Activated naive CD8-positive, alpha-beta T cell treated with anti-CD3 and anti-CD28 coated beads, Interleukin-2, amount 10 ng/mL, durations not matched to agents 7 days and 5 days (primary cell): ENCODE data around the gene APOL1. TPM values are rescaled to one million over a fixed set of nuclear protein-coding genes. Genes with fewer than 3 reads are reported as not detected.

Experiments used
- ATAC-seq: fragments of 150-1000 bp; cut with Tn5 transposase; one replicate; pipeline ENCODE4 v1.10.0; 2021; ENCODE audit warnings: low read depth, moderate library complexity
- POLR2A ChIA-PET: fragments of 350-600 bp; sonication (Branson Sonifier 250); formaldehyde crosslinking; loops from one replicate; lab custom pipeline; 2021; ENCODE audit warnings: antibody characterized with exemption; lab: Charles Lee
- DNase-seq: peaks from one replicate; pipeline ENCODE4 v3.0.0; 2021
- H3K27ac Mint-ChIP-seq: one replicate; pipeline ENCODE4 v1.8.0; 2022; ENCODE audit warnings: mild to moderate bottlenecking, mixed read lengths
- H3K27me3 Mint-ChIP-seq: one replicate; pipeline ENCODE4 v1.8.0; 2022; ENCODE audit warnings: mild to moderate bottlenecking, moderate library complexity, mixed read lengths
- H3K36me3 Mint-ChIP-seq: one replicate; pipeline ENCODE4 v1.8.0; 2021; ENCODE audit warnings: mild to moderate bottlenecking, mixed read lengths
- H3K4me1 Mint-ChIP-seq: one replicate; pipeline ENCODE4 v1.8.0; 2021; ENCODE audit warnings: mixed read lengths
- H3K4me3 Mint-ChIP-seq: one replicate; pipeline ENCODE4 v1.8.0; 2022; ENCODE audit warnings: mild to moderate bottlenecking, moderate library complexity, mixed read lengths
- H3K9me3 Mint-ChIP-seq: one replicate; pipeline ENCODE4 v1.8.0; 2021; ENCODE audit warnings: mixed read lengths
- microRNA-seq: library from miRNA; unstranded; fragments of <30 nt; microRNA quantifications from one replicate; pipeline ENCODE4 v1.2.0, GENCODE V29; 2022
- total RNA-seq, 2 experiments: library from RNA; stranded (reverse); gene quantifications; one replicate each; pipeline ENCODE4 v1.2.3, GENCODE V29; 2021

The APOL1 gene
- total RNA-seq, 2 experiments from 2014 or later, result 38.4 to 40.9 TPM

GRCh38 chr22:36306227-36306626 is 53.3 kb downstream of the APOL1 start:
- Mint-ChIP-seq H3K27ac (no peak overlapping the region), H3K27me3 (no peaks in the 10 kb centered on the region), H3K36me3 (peaks cover 15% of the 10 kb centered on the region), H3K9me3 (no peaks in the 10 kb centered on the region), H3K4me1 (peaks cover 9% of the 10 kb centered on the region), H3K4me3 (no peak overlapping the region)
- ATAC-seq, result no peak
- DNase-seq, result no peak
- POLR2A ChIA-PET, result interaction anchor here (0.5 to 1.0 kb wide), 2 partner anchors 42 to 113 kb away, joined by 3 read pairs; no protein-coding TSS in a partner anchor

- no peak for DNase-seq
- no peaks in the 10 kb centered on the region for H3K9me3 Mint-ChIP-seq
- H3K36me3 Mint-ChIP-seq, result peaks cover 21% of the 10 kb centered on the region
- peaks cover 3% of the 10 kb centered on the region for H3K4me1 Mint-ChIP-seq
- H3K27ac Mint-ChIP-seq, result peak overlapping the region; percentile 6
- POLR2A ChIA-PET, result no interaction called here
- no peak overlapping the region for H3K4me3 Mint-ChIP-seq
- no peaks in the 10 kb centered on the region for H3K27me3 Mint-ChIP-seq
- ATAC-seq, result no peak
These were observed 55.9 kb downstream of the APOL1 start for GRCh38 chr22:36308880-36309279.

GRCh38 chr22:36311386-36312085 is 58.6 kb downstream of the APOL1 start:
- H3K4me3 Mint-ChIP-seq, result no peak overlapping the region
- H3K9me3 Mint-ChIP-seq, result no peaks in the 10 kb centered on the region
- no peak overlapping the region for H3K27ac Mint-ChIP-seq
- no peak for ATAC-seq
- no peaks in the 10 kb centered on the region for H3K27me3 Mint-ChIP-seq
- POLR2A ChIA-PET, result interaction anchor here (1.4 kb wide), 1 partner anchor 18 kb away, joined by 7 read pairs; no protein-coding TSS in a partner anchor
- no peak for DNase-seq
- H3K36me3 Mint-ChIP-seq, result peaks cover 27% of the 10 kb centered on the region
- peaks cover 5% of the 10 kb centered on the region for H3K4me1 Mint-ChIP-seq

GRCh38 chr22:36315325-36315724 is 62.4 kb downstream of the APOL1 start:
- Mint-ChIP-seq H3K27ac (no peak overlapping the region), H3K4me1 (peaks cover 1% of the 10 kb centered on the region), H3K4me3 (no peak overlapping the region), H3K36me3 (peaks cover 30% of the 10 kb centered on the region), H3K9me3 (no peaks in the 10 kb centered on the region), H3K27me3 (no peaks in the 10 kb centered on the region)
- DNase-seq (no peak), ATAC-seq (no peak)
- POLR2A ChIA-PET, result no interaction called here

GRCh38 chr22:36316419-36316818 is 63.5 kb downstream of the APOL1 start:
- POLR2A ChIA-PET, result no interaction called here
- H3K27ac Mint-ChIP-seq, result no peak overlapping the region

More at GRCh38 chr22:36316419-36316818, 63.5 kb downstream of the APOL1 start:
- no peak for ATAC-seq
- no peaks in the 10 kb centered on the region for H3K27me3 Mint-ChIP-seq
- no peak for DNase-seq
- peaks cover 36% of the 10 kb centered on the region for H3K36me3 Mint-ChIP-seq
- peaks cover 1% of the 10 kb centered on the region for H3K4me1 Mint-ChIP-seq
- no peak overlapping the region for H3K4me3 Mint-ChIP-seq
- no peaks in the 10 kb centered on the region for H3K9me3 Mint-ChIP-seq

Small RNAs within 50 kb of the gene (microRNA-seq; reads per million reads assigned to microRNA genes)
- not detected for gene MIR6819

Other genes with a start within 250 kb of the APOL1 start
- gene RBFOX2, start 224.3 kb upstream of the APOL1 start, total RNA-seq, result 1 to 10 TPM in 1 of 2 experiments, under 1 TPM in 1; 0.36 to 1.1 TPM
- 100 to 1,000 TPM; 146 to 159 TPM for gene APOL3, start 92.4 kb upstream of the APOL1 start, total RNA-seq
- gene APOL4, start 51.3 kb upstream of the APOL1 start, total RNA-seq, result 1 to 10 TPM; 5.7 to 6.5 TPM
- gene APOL2, start 13.6 kb upstream of the APOL1 start, total RNA-seq, result 10 to 100 TPM; 77.8 to 85.0 TPM
- 100 to 1,000 TPM; 803 to 821 TPM for gene MYH9, start 134.8 kb downstream of the APOL1 start, total RNA-seq
- 10 to 100 TPM; 64.5 to 64.6 TPM for gene TXN2, start 228.5 kb downstream of the APOL1 start, total RNA-seq